NT2/D1 (cell line): ENCODE results near the gene ZNF830.

Experiments
- DNase-seq: peaks from one replicate; pipeline ENCODE4 v3.0.0-alpha.2; 2011; ENCODE audit warnings: low read depth, low spot score
- H3K27me3 ChIP-seq: 2 replicates; pipeline ENCODE4 v1.6.0; 2011; ENCODE audit warnings: mild to moderate bottlenecking; ENCODE audit not compliant: insufficient read length, insufficient read depth
- H3K36me3 ChIP-seq: 2 replicates; pipeline ENCODE4 v1.6.1; 2011; ENCODE audit warnings: mild to moderate bottlenecking, low read length, mixed read lengths; ENCODE audit not compliant: insufficient read depth, insufficient read length
- H3K4me1 ChIP-seq: 2 replicates; pipeline ENCODE4 v1.5.1; 2011; ENCODE audit not compliant: insufficient read depth, insufficient read length
- H3K4me3 ChIP-seq: 2 replicates; pipeline ENCODE4 v1.5.1; 2011; ENCODE audit warnings: low read depth; ENCODE audit not compliant: insufficient read length
- H3K9ac ChIP-seq: 2 replicates; pipeline ENCODE4 v1.6.0; 2011; ENCODE audit warnings: low read depth; ENCODE audit not compliant: insufficient read length
- H3K9me3 ChIP-seq: 2 replicates; pipeline ENCODE4 v1.5.1; 2011; ENCODE audit warnings: mild to moderate bottlenecking, low read length; ENCODE audit not compliant: insufficient read depth
- SUZ12 ChIP-seq: IDR thresholded peaks from 2 replicates; pipeline ENCODE4 v1.6.1; 2011; ENCODE audit not compliant: insufficient read length, insufficient read depth; ENCODE audit errors: extremely low read depth
- YY1 ChIP-seq: IDR thresholded peaks from 2 replicates; pipeline ENCODE4 v1.6.1; 2011; ENCODE audit not compliant: insufficient read length, insufficient read depth
- ZNF274 ChIP-seq: IDR thresholded peaks from 2 replicates; pipeline ENCODE4 v1.6.1; 2011; ENCODE audit warnings: mild to moderate bottlenecking, low read depth, low read length

Gene ZNF830

GRCh38 chr17:35002876-35003551 is 41.7 kb downstream of the ZNF830 start:
- Histone ChIP-seq H3K27me3 (no peaks in the 10 kb centered on the region), H3K4me3 (no peak overlapping the region), H3K4me1 (peaks cover 4% of the 10 kb centered on the region), H3K9me3 (no peaks in the 10 kb centered on the region), H3K9ac (no peak overlapping the region), H3K36me3 (peaks cover 91% of the 10 kb centered on the region)
- DNase-seq, result no peak
- no peak for TF ChIP-seq SUZ12
- no peak for TF ChIP-seq ZNF274
- no peak for TF ChIP-seq YY1

DNA sequence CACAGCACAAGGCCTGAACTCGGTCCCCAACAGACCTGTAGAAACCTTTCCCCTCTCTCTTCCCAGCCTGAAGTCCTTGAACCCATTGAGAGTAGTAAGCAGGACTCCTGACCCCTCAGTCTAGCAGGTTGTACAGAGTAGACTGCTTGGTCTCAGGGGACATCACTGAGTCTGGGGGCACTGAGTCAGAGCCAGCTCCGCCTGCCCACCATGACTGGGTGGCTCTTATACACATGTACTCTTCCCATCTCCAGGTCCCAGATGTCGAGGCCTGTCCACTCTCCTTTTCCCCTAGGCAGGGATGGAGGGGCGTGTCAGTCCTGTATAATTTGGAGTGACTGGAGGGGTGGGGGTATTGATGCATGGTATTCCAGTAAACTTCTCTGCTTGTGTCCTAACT is 42.4 kb downstream of the ZNF830 start:
- Histone ChIP-seq H3K36me3 (peaks cover 88% of the 10 kb centered on the region), H3K4me3 (no peak overlapping the region)
- no peak for TF ChIP-seq SUZ12
- no peak for TF ChIP-seq YY1
- no peak for TF ChIP-seq ZNF274

GRCh38 chr17:35006345-35006744 is 45.0 kb downstream of the ZNF830 start:
- Histone ChIP-seq H3K9me3 (no peaks in the 10 kb centered on the region), H3K27me3 (no peaks in the 10 kb centered on the region), H3K4me3 (no peak overlapping the region), H3K36me3 (peaks cover 75% of the 10 kb centered on the region), H3K4me1 (peaks cover 2% of the 10 kb centered on the region), H3K9ac (no peak overlapping the region)
- no peak for DNase-seq
- TF ChIP-seq YY1, result no peak
- TF ChIP-seq SUZ12, result no peak
- no peak for TF ChIP-seq ZNF274

More for the DNA sequence above, 42.4 kb downstream of the ZNF830 start:
- no peak overlapping the region for H3K9ac ChIP-seq
- H3K9me3 ChIP-seq, result no peaks in the 10 kb centered on the region
- no peaks in the 10 kb centered on the region for H3K4me1 ChIP-seq
- no peaks in the 10 kb centered on the region for H3K27me3 ChIP-seq
- DNase-seq, result no peak

GRCh38 chr17:35006961-35007360 is 45.6 kb downstream of the ZNF830 start:
- peaks cover 75% of the 10 kb centered on the region for H3K36me3 ChIP-seq
- no peaks in the 10 kb centered on the region for H3K27me3 ChIP-seq
- H3K4me1 ChIP-seq, result peaks cover 3% of the 10 kb centered on the region
- DNase-seq, result no peak
- no peak overlapping the region for H3K9ac ChIP-seq
- no peaks in the 10 kb centered on the region for H3K9me3 ChIP-seq
- TF ChIP-seq ZNF274 (no peak), YY1 (no peak), SUZ12 (no peak)
- no peak overlapping the region for H3K4me3 ChIP-seq

DNA sequence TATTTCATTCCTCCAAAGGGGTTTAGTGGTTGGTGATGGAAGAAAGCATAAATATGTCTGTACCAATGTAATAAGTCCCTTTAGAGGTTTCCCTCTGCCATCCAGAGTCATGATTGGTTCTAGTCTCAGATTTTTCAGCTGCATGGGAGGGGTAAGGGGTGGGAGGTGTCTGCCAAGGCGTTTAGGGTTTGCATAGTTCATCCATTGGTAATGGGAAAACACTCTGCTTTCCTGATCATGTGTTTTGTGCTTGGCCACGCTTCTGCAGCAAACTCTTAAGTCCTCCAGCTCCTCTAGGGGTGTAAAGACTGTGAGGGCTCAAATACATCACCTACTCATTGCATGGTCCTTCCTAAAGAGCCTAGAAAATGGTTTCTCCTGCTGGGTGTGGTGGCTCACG is 48.8 kb downstream of the ZNF830 start:
- Histone ChIP-seq H3K27me3 (no peaks in the 10 kb centered on the region), H3K36me3 (peaks cover 50% of the 10 kb centered on the region), H3K4me1 (peaks cover 3% of the 10 kb centered on the region), H3K9me3 (no peaks in the 10 kb centered on the region), H3K9ac (no peak overlapping the region), H3K4me3 (no peak overlapping the region)
- DNase-seq, result no peak
- no peak for TF ChIP-seq SUZ12
- no peak for TF ChIP-seq ZNF274
- no peak for TF ChIP-seq YY1

DNA sequence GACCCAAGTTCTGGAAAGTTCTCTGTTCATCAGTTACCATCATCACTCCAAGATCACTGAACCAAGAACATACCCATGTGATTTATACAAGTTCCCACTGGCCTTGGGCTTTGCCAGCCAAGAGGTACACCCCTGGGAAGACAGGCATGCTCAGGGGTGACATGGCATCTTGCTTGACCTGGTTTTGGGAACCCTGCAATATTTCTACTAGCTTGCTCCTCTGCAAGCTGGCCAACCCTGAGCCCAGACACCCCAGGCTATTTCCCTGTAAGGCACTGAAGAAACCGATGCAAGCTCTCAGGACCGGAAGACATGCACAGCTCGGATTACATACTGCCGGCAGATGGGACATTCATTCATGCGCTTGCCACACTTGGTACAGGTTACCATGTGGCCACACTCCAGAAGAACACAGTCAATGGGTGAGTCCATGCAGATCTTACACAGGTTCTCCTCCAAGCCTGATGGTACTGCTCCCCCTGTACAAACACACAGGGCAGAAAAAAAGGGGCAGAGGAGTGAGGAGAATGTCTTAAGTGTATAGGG is 50.4 kb downstream of the ZNF830 start:
- Histone ChIP-seq H3K4me1 (peaks cover 3% of the 10 kb centered on the region), H3K9ac (no peak overlapping the region), H3K27me3 (no peaks in the 10 kb centered on the region), H3K4me3 (no peak overlapping the region), H3K36me3 (peaks cover 51% of the 10 kb centered on the region), H3K9me3 (no peaks in the 10 kb centered on the region)
- TF ChIP-seq SUZ12, result no peak
- TF ChIP-seq YY1, result no peak
- no peak for TF ChIP-seq ZNF274
- DNase-seq, result no peak
